SU-DHL-6 (cell line): ENCODE results near the gene COL15A1.
A peak's percentile ranks its signal among the peaks of the same experiment; 100 is the strongest.

Source experiments
- H2AFZ ChIP-seq: fragments of 200-600 bp; sonication (generic); 2 replicates; pipeline ENCODE4 v1.6.1; 2014; ENCODE audit warnings: low read depth, mild to moderate bottlenecking, moderate library complexity, mixed read lengths, antibody characterized with exemption, low read length; ENCODE audit not compliant: severe bottlenecking
- H3F3A ChIP-seq: fragments of 200-600 bp; shearing (Covaris generic); 2 replicates; pipeline ENCODE4 v1.6.0; 2016; ENCODE audit warnings: antibody characterized with exemption, mild to moderate bottlenecking; ENCODE audit not compliant: insufficient read depth
- H3K27ac ChIP-seq: fragments of 200-600 bp; sonication (generic); 2 replicates; pipeline ENCODE4 v1.5.1; 2016; ENCODE audit warnings: low read depth, mild to moderate bottlenecking, low read length, moderate library complexity, mixed read lengths
- H3K27me3 ChIP-seq: fragments of 200-600 bp; sonication (generic), shearing (Covaris generic); 2 replicates; pipeline ENCODE4 v1.6.0; 2014; ENCODE audit warnings: mild to moderate bottlenecking, low read length
- H3K36me3 ChIP-seq: fragments of 200-600 bp; sonication (generic); 2 replicates; pipeline ENCODE4 v1.6.1; 2014; ENCODE audit warnings: mild to moderate bottlenecking, low read length, mixed read lengths
- H3K4me2 ChIP-seq: fragments of 300-600, 200-600 bp; shearing (Covaris generic), sonication (generic); 2 replicates; pipeline ENCODE4 v1.6.0; 2014; ENCODE audit warnings: low read length, low read depth, mild to moderate bottlenecking; ENCODE audit not compliant: poor library complexity, severe bottlenecking
- H3K4me3 ChIP-seq: fragments of 200-600 bp; sonication (generic); 2 replicates; pipeline ENCODE4 v1.5.1; 2014; ENCODE audit warnings: antibody characterized with exemption, low read length, mild to moderate bottlenecking, mixed read lengths; ENCODE audit not compliant: insufficient read depth, poor library complexity, severe bottlenecking
- H3K79me2 ChIP-seq: fragments of 200-600 bp; sonication (generic); 2 replicates; pipeline ENCODE4 v1.6.1; 2014; ENCODE audit warnings: mild to moderate bottlenecking, low read length, moderate library complexity; ENCODE audit not compliant: insufficient read depth
- H3K9ac ChIP-seq: fragments of 200-600 bp; sonication (generic); 2 replicates; pipeline ENCODE4 v1.7.0; 2014; ENCODE audit warnings: mild to moderate bottlenecking, low read length
- H3K9me2 ChIP-seq: fragments of 200-600 bp; sonication (generic); replicated peaks from 2 replicates; pipeline ENCODE4 v1.6.1; 2014; ENCODE audit warnings: low read length; ENCODE audit not compliant: insufficient read depth
- H3K9me3 ChIP-seq: fragments of 200-600 bp; sonication (generic); 2 replicates; pipeline ENCODE4 v1.6.1; 2014; ENCODE audit warnings: low read length, mixed read lengths; ENCODE audit not compliant: insufficient read depth
- H4K20me1 ChIP-seq: fragments of 200-600 bp; sonication (generic); 2 replicates; pipeline ENCODE4 v1.6.1; 2014; ENCODE audit warnings: low read depth, mild to moderate bottlenecking, antibody characterized with exemption, low read length, moderate library complexity, mixed read lengths
- CTCF ChIP-seq: fragments of 200-600 bp; sonication (generic); IDR thresholded peaks from one replicate; pipeline ENCODE4 v1.5.1; 2017; ENCODE audit warnings: antibody characterized with exemption, mild to moderate bottlenecking, low read length, moderate library complexity; ENCODE audit not compliant: insufficient read depth, poor library complexity, severe bottlenecking
- EZH2phosphoT487 ChIP-seq: fragments of 200-600 bp; sonication (generic), shearing (Covaris generic); conservative IDR thresholded peaks from 2 replicates; pipeline ENCODE4 v1.6.1; 2018; ENCODE audit warnings: mild to moderate bottlenecking, antibody characterized with exemption, low read length, moderate library complexity, mixed read lengths

Gene COL15A1

GRCh38 chr9:99000476-99001395 is 57.0 kb downstream of the COL15A1 start:
- no peaks in the 10 kb centered on the region for H3K9me2 ChIP-seq

GRCh38 chr9:99001892-99002291 is 58.2 kb downstream of the COL15A1 start:
- no peaks in the 10 kb centered on the region for H3F3A ChIP-seq
- H2AFZ ChIP-seq, result no peak overlapping the region
- no peak overlapping the region for H3K4me3 ChIP-seq
- no peaks in the 10 kb centered on the region for H3K79me2 ChIP-seq
- H3K9me2 ChIP-seq, result no peaks in the 10 kb centered on the region
- no peak overlapping the region for H3K9ac ChIP-seq
- no peaks in the 10 kb centered on the region for H3K9me3 ChIP-seq
- H3K27ac ChIP-seq, result no peak overlapping the region
- H4K20me1 ChIP-seq, result no peaks in the 10 kb centered on the region
- TF ChIP-seq CTCF, result no peak
- TF ChIP-seq EZH2phosphoT487, result no peak
- no peaks in the 10 kb centered on the region for H3K27me3 ChIP-seq
- no peaks in the 10 kb centered on the region for H3K36me3 ChIP-seq
- no peak overlapping the region for H3K4me2 ChIP-seq

More at GRCh38 chr9:99000476-99001395, 57.0 kb downstream of the COL15A1 start:
- H3K9ac ChIP-seq, result no peak overlapping the region
- no peak overlapping the region for H3K27ac ChIP-seq
- H3K36me3 ChIP-seq, result no peaks in the 10 kb centered on the region
- H3K4me2 ChIP-seq, result no peak overlapping the region
- no peak overlapping the region for H2AFZ ChIP-seq
- no peaks in the 10 kb centered on the region for H3K27me3 ChIP-seq
- no peaks in the 10 kb centered on the region for H3F3A ChIP-seq
- H3K4me3 ChIP-seq, result no peak overlapping the region
- H3K9me3 ChIP-seq, result no peaks in the 10 kb centered on the region
- TF ChIP-seq CTCF (peak; percentile 61), EZH2phosphoT487 (no peak)
- no peaks in the 10 kb centered on the region for H3K79me2 ChIP-seq
- H4K20me1 ChIP-seq, result no peaks in the 10 kb centered on the region

- H3K36me3 ChIP-seq, result no peaks in the 10 kb centered on the region
- TF ChIP-seq CTCF (no peak), EZH2phosphoT487 (no peak)
- H3K9me3 ChIP-seq, result no peaks in the 10 kb centered on the region
- H3K9me2 ChIP-seq, result no peaks in the 10 kb centered on the region
- H3K79me2 ChIP-seq, result no peaks in the 10 kb centered on the region
- H3K4me3 ChIP-seq, result no peak overlapping the region
- no peaks in the 10 kb centered on the region for H3F3A ChIP-seq
- H2AFZ ChIP-seq, result no peak overlapping the region
- H3K27me3 ChIP-seq, result no peaks in the 10 kb centered on the region
- no peak overlapping the region for H3K9ac ChIP-seq
- H4K20me1 ChIP-seq, result no peaks in the 10 kb centered on the region
- no peak overlapping the region for H3K27ac ChIP-seq
- H3K4me2 ChIP-seq, result no peak overlapping the region
Observed at GRCh38 chr9:99002706-99003105, 59.0 kb downstream of the COL15A1 start.
